GM12874 (cell line): ENCODE results near the gene OVCA2.
A peak's percentile ranks its signal among the peaks of the same experiment; 100 is the strongest.

Experiments
- CTCF ChIP-seq: IDR thresholded peaks from 2 replicates; pipeline ENCODE4 v1.5.1; 2011; ENCODE audit warnings: low read depth, mild to moderate bottlenecking, control low read depth, low read length, moderate library complexity; ENCODE audit not compliant: insufficient read depth

OVCA2 gene

GRCh38 chr17:2064520-2064971 is 22.7 kb downstream of the OVCA2 start:
- TF ChIP-seq CTCF = no peak

GRCh38 chr17:2064980-2065785 is 23.4 kb downstream of the OVCA2 start:
- peak; percentile 80 for TF ChIP-seq CTCF

- TF ChIP-seq CTCF = no peak
Observed at GRCh38 chr17:2065949-2066400, 24.2 kb downstream of the OVCA2 start.

- TF ChIP-seq CTCF = no peak
Observed at GRCh38 chr17:2067048-2067561, 25.3 kb downstream of the OVCA2 start.

GRCh38 chr17:2067608-2068024 is 25.8 kb downstream of the OVCA2 start:
- TF ChIP-seq CTCF = no peak

- TF ChIP-seq CTCF = no peak
Observed at GRCh38 chr17:2068031-2068518, 26.3 kb downstream of the OVCA2 start.

- no peak for TF ChIP-seq CTCF
Observed at GRCh38 chr17:2068519-2069051, 26.8 kb downstream of the OVCA2 start.
